ENCODE data around the gene SEMA4D.

The SEMA4D gene

GRCh38 chr9:89427621-89428221 is 70.2 kb downstream of the SEMA4D start:
- Histone ChIP-seq H3K9me2 (replicated peaks; ENCODE audit: low read depth, low read length) (no peaks in the 10 kb centered on the region), H3K36me3 (ENCODE audit: insufficient read depth, low read length) (peaks cover 14% of the 10 kb centered on the region; the same call in 1 of the 2 replicates), H2AFZ (ENCODE audit: low read length) (no peak overlapping the region), H3F3A (ENCODE audit: low read depth) (peaks cover 7% of the 10 kb centered on the region; the same call in 1 of the 2 replicates), H3K79me2 (ENCODE audit: insufficient read depth, low read length) (peaks cover 98% of the 10 kb centered on the region), H3K4me3 (ENCODE audit: low read length, poor library complexity, severe bottlenecking) (no peak overlapping the region), H3K9me3 (ENCODE audit: insufficient read depth, low read depth, low read length) (no peaks in the 10 kb centered on the region), H3K4me2 (ENCODE audit: low read depth, low read length, poor library complexity, severe bottlenecking) (peak overlapping the region; percentile 68), H3K9ac (ENCODE audit: low read depth, low read length, poor library complexity, severe bottlenecking) (peak overlapping the region; percentile 3), H3K27me3 (ENCODE audit: insufficient read depth, low read length, poor library complexity, severe bottlenecking) (no peaks in the 10 kb centered on the region), H4K20me1 (ENCODE audit: insufficient read depth, low read length, poor library complexity, severe bottlenecking) (peaks cover 91% of the 10 kb centered on the region), H3K4me1 (ENCODE audit: insufficient read depth, low read length, poor library complexity, severe bottlenecking) (peaks cover 71% of the 10 kb centered on the region)
- TF ChIP-seq, protein P1, sequence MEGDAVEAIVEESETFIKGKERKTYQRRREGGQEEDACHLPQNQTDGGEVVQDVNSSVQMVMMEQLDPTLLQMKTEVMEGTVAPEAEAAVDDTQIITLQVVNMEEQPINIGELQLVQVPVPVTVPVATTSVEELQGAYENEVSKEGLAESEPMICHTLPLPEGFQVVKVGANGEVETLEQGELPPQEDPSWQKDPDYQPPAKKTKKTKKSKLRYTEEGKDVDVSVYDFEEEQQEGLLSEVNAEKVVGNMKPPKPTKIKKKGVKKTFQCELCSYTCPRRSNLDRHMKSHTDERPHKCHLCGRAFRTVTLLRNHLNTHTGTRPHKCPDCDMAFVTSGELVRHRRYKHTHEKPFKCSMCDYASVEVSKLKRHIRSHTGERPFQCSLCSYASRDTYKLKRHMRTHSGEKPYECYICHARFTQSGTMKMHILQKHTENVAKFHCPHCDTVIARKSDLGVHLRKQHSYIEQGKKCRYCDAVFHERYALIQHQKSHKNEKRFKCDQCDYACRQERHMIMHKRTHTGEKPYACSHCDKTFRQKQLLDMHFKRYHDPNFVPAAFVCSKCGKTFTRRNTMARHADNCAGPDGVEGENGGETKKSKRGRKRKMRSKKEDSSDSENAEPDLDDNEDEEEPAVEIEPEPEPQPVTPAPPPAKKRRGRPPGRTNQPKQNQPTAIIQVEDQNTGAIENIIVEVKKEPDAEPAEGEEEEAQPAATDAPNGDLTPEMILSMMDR (conservative IDR thresholded peaks at IDR 0.05; ENCODE audit: low read length): no peak
- no peak for TF ChIP-seq EZH2phosphoT487 (IDR thresholded peaks at IDR 0.05; ENCODE audit: borderline replicate concordance)

- H2AFZ ChIP-seq (ENCODE audit: low read length): no peak overlapping the region
- H3K79me2 ChIP-seq (ENCODE audit: insufficient read depth, low read length): peaks cover 98% of the 10 kb centered on the region
- H3K9me3 ChIP-seq (ENCODE audit: insufficient read depth, low read depth, low read length): no peaks in the 10 kb centered on the region
- peaks cover 7% of the 10 kb centered on the region; the same call in 1 of the 2 replicates for H3F3A ChIP-seq (ENCODE audit: low read depth)
- H3K4me1 ChIP-seq (ENCODE audit: insufficient read depth, low read length, poor library complexity, severe bottlenecking): peaks cover 62% of the 10 kb centered on the region
- TF ChIP-seq, protein P1 (conservative IDR thresholded peaks at IDR 0.05; ENCODE audit: low read length): no peak
- H3K9ac ChIP-seq (ENCODE audit: low read depth, low read length, poor library complexity, severe bottlenecking): peak overlapping the region; percentile 42
- H3K9me2 ChIP-seq (replicated peaks; ENCODE audit: low read depth, low read length): no peaks in the 10 kb centered on the region
- peak overlapping the region; percentile 68 for H3K4me2 ChIP-seq (ENCODE audit: low read depth, low read length, poor library complexity, severe bottlenecking)
- peaks cover 23% of the 10 kb centered on the region; the same call in 1 of the 2 replicates for H3K36me3 ChIP-seq (ENCODE audit: insufficient read depth, low read length)
- peaks cover 91% of the 10 kb centered on the region for H4K20me1 ChIP-seq (ENCODE audit: insufficient read depth, low read length, poor library complexity, severe bottlenecking)
- H3K4me3 ChIP-seq (ENCODE audit: low read length, poor library complexity, severe bottlenecking): peak overlapping the region; percentile 44
- H3K27me3 ChIP-seq (ENCODE audit: insufficient read depth, low read length, poor library complexity, severe bottlenecking): no peaks in the 10 kb centered on the region
These were observed 71.4 kb downstream of the SEMA4D start for GRCh38 chr9:89426384-89426961.

DNA sequence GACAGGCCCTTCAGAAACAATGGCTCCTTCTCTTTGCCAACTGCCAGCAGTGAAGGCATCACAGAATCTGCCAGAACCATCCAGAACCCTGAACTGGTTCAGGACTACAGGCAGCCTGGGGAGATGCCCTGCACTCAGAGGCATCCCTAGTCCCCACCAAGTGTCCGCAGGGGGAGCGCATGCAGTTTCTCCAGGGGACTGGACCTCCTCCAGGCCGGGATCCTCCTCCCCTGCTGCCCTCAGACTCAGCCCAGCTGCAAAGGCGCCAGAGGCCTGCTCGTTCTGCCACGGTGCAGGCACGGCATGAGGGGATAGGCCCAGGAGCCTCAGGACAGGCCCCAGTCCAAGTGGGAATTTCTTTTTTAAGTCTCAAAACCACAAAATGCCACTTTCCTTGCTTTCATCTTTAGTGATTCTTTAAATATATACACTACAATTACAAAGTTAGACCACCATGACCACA is 72.0 kb downstream of the SEMA4D start:
- Histone ChIP-seq H3K36me3 (ENCODE audit: insufficient read depth, low read length) (peaks cover 28% of the 10 kb centered on the region; the same call in 1 of the 2 replicates), H2AFZ (ENCODE audit: low read length) (no peak overlapping the region), H3K9ac (ENCODE audit: low read depth, low read length, poor library complexity, severe bottlenecking) (peak overlapping the region; percentile 42), H3F3A (ENCODE audit: low read depth) (peaks cover 7% of the 10 kb centered on the region; the same call in 1 of the 2 replicates), H3K9me3 (ENCODE audit: insufficient read depth, low read depth, low read length) (no peaks in the 10 kb centered on the region), H3K9me2 (replicated peaks; ENCODE audit: low read depth, low read length) (no peaks in the 10 kb centered on the region), H3K27me3 (ENCODE audit: insufficient read depth, low read length, poor library complexity, severe bottlenecking) (no peaks in the 10 kb centered on the region), H3K4me3 (ENCODE audit: low read length, poor library complexity, severe bottlenecking) (peak overlapping the region; percentile 44), H3K4me1 (ENCODE audit: insufficient read depth, low read length, poor library complexity, severe bottlenecking) (peaks cover 64% of the 10 kb centered on the region), H3K79me2 (ENCODE audit: insufficient read depth, low read length) (peaks cover 98% of the 10 kb centered on the region), H3K4me2 (ENCODE audit: low read depth, low read length, poor library complexity, severe bottlenecking) (peak overlapping the region; percentile 68), H4K20me1 (ENCODE audit: insufficient read depth, low read length, poor library complexity, severe bottlenecking) (peaks cover 91% of the 10 kb centered on the region)
- no peak for TF ChIP-seq EZH2phosphoT487 (IDR thresholded peaks at IDR 0.05; ENCODE audit: borderline replicate concordance)
